Ishikawa (cell line): ENCODE data around the gene FHIT.

ENCODE experiments used
- EP300 ChIP-seq: IDR thresholded peaks from 2 replicates; pipeline ENCODE4 v1.6.1; 2012; ENCODE audit warnings: borderline replicate concordance
- RAD21 ChIP-seq: IDR thresholded peaks from 2 replicates; pipeline ENCODE4 v1.6.1; 2012; ENCODE audit warnings: low read depth
- REST ChIP-seq: IDR thresholded peaks from 2 replicates; pipeline ENCODE4 v1.6.1; 2012; ENCODE audit warnings: low read depth, mild to moderate bottlenecking

- TF ChIP-seq EP300 (no peak), RAD21 (no peak), REST (no peak)
Measured at GRCh38 chr3:59709702-59710553, 1541.3 kb downstream of the FHIT start.
